ENCODE measurements around the gene TCOF1.

DNA sequence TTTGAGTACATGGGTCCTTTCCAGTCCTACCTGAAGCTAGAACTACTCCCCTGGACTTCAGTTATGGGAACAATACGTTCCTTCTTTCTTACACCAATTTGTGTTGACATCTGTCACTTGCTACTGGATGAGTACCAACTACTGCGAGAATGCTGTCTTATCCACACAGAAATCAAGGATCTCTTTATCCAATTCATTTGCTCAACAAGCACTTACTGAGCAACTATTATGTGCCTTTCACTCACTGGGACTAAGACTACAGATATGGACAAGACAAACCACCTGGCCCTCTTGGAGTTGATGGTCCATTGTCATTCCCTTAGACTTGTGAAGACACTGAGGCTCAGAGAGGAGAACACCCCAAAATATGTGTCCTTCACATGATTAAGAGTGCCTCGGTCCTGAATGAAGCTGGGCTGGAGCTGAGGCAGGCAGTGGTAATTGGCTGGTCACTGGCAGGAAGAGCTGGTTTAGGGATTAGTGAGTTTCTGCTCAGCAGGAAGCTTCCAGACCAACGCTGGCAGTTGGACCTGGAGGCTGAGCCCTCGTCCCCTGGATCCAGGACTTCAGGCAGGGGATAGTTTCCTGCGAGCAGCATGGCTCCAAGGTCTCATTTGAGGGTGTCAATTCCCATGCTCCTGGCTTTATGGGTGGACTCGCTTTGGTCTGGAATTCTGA lies 46.3 kb upstream of the TCOF1 start:
- TF ChIP-seq POLR2AphosphoS5 (IDR thresholded peaks at IDR 0.05; ENCODE audit: low read depth): no peak
- no peak for TF ChIP-seq CTCF (IDR thresholded peaks at IDR 0.05; ENCODE audit: insufficient read depth, low read length)
